Activated CD4-positive, alpha-beta T cell treated with anti-CD3 and anti-CD28 coated beads, Interleukin-2, amount 10 ng/mL, durations not matched to agents 24 days and 14 days (primary cell): ENCODE measurements around the gene ADCY5. TPM values are rescaled to one million over a fixed set of nuclear protein-coding genes. Genes with fewer than 3 reads are reported as not detected.

ENCODE experiments used
- DNase-seq: peaks from one replicate; pipeline ENCODE4 v3.0.0; 2022
- H3K27ac Mint-ChIP-seq: one replicate; pipeline ENCODE4 v1.8.0; 2022; ENCODE audit warnings: mild to moderate bottlenecking, mixed read lengths
- H3K27me3 Mint-ChIP-seq: one replicate; pipeline ENCODE4 v1.8.0; 2022; ENCODE audit warnings: mixed read lengths
- H3K36me3 Mint-ChIP-seq: one replicate; pipeline ENCODE4 v1.8.0; 2022; ENCODE audit warnings: low read depth, mild to moderate bottlenecking, mixed read lengths
- H3K4me1 Mint-ChIP-seq: one replicate; pipeline ENCODE4 v1.8.0; 2021; ENCODE audit warnings: mixed read lengths
- H3K4me3 Mint-ChIP-seq: one replicate; pipeline ENCODE4 v1.8.0; 2022; ENCODE audit warnings: mild to moderate bottlenecking, moderate library complexity, mixed read lengths
- H3K9me3 Mint-ChIP-seq: one replicate; pipeline ENCODE4 v1.8.0; 2021; ENCODE audit warnings: mixed read lengths
- intact Hi-C: fragments of 100-400 bp; cut with micrococcal nuclease; formaldehyde crosslinking; loops from one replicate; pipeline ENCODE4 v1.15.1; 2023
- total RNA-seq: library from RNA; stranded (reverse); gene quantifications from 2 replicates; pipeline ENCODE4 v1.2.3, GENCODE V29; 2022

Gene ADCY5
- total RNA-seq, 1 donor from 2014 or later: not detected

DNA sequence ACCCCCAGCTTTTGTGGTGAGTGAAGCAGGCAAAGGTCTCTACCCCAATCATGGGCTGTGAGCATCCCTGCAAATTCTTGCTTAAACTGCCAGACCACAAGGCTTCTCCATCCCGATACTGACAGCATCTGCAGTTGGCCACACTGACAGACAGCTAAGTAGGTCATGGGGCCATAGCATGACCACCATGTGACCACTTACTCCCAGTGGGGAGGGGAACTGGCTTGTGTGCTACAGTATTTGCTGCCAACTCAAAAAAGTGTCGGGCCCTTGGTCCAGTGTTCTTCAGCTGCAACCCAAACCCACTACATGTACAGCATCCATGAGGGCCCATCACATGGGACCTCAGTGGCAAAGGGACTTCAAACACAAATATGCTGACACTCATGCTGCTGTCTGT is 143.7 kb downstream of the ADCY5 start:
- no peaks in the 10 kb centered on the region for H3K4me1 Mint-ChIP-seq
- H3K4me3 Mint-ChIP-seq: no peak overlapping the region
- H3K9me3 Mint-ChIP-seq: no peaks in the 10 kb centered on the region
- H3K36me3 Mint-ChIP-seq: no peaks in the 10 kb centered on the region
- DNase-seq: no peak
- intact Hi-C loops: no loop called here
- no peak overlapping the region for H3K27ac Mint-ChIP-seq
- H3K27me3 Mint-ChIP-seq: no peaks in the 10 kb centered on the region

GRCh38 chr3:123303976-123304560 is 144.8 kb downstream of the ADCY5 start:
- Mint-ChIP-seq H3K27me3 (no peaks in the 10 kb centered on the region), H3K36me3 (no peaks in the 10 kb centered on the region), H3K27ac (no peak overlapping the region), H3K4me1 (no peaks in the 10 kb centered on the region), H3K4me3 (no peak overlapping the region), H3K9me3 (no peaks in the 10 kb centered on the region)
- no peak for DNase-seq
- intact Hi-C loops: no loop called here

DNA sequence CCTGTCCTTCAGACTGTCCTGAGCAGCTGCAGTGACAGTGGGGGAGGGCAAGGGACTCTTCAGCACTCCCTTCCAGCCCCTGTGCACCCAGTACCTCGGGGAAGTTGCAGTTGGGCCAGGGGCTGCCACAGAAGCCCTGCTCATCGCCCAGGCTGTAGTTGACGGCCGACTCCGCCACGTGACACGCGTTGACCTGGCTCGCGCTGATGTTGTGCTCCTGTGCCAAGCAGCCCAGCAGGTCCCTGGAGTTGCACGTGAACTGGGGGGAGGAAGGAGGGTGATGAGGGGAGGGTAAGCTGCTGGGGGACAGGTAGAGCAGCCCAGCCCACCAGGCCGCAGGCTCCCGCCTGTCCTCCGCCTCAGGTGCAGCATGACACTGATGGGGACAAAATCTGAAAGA is 145.9 kb downstream of the ADCY5 start:
- no peak for DNase-seq
- H3K36me3 Mint-ChIP-seq: no peaks in the 10 kb centered on the region
- H3K27me3 Mint-ChIP-seq: no peaks in the 10 kb centered on the region
- no peaks in the 10 kb centered on the region for H3K4me1 Mint-ChIP-seq
- intact Hi-C loops: no loop called here
- H3K4me3 Mint-ChIP-seq: no peak overlapping the region
- no peak overlapping the region for H3K27ac Mint-ChIP-seq
- H3K9me3 Mint-ChIP-seq: no peaks in the 10 kb centered on the region

DNA sequence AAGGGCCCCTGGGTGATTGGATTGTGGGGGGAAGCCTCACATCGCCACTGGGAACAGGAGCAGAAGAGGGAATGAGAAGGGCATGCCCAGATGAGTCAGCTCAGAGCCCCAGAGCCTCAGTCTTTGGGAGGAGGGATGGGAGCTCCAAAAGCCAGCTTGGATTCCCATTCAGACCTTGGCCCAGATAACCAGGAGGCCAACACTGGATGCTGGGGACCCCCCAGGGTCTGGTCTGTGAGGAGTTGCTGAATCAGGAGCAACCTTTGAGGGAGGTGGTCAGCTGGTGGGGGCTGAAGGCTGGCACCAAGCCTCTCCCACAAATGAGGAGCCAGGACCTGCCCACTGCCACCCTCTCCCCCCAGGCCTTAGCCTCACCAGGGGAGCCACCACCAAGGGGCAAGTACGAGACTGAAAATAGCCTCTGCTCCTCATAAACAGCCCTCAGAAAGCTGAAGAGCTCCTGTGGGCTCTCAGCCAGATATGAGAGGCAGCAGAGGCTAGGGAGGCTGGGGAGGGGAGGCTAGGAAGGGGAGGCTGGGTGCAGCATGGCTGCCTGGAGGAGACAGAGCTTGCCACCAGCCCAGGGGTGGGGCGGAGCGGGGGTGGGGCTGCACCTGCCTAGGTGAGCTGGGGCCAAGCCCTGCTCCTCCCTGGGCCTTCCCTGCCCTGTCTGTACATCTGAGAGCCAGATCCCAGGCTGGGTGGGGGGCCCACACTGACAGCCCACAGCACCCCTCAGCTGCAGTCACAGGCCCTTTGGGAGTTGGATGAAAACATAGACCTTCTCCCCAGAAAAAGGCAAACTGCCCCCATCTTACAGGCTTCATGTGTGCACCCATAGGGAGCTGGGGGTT is 147.3 kb downstream of the ADCY5 start:
- H3K27me3 Mint-ChIP-seq: no peaks in the 10 kb centered on the region
- intact Hi-C loops: no loop called here
- H3K27ac Mint-ChIP-seq: no peak overlapping the region
- no peaks in the 10 kb centered on the region for H3K36me3 Mint-ChIP-seq
- no peaks in the 10 kb centered on the region for H3K4me1 Mint-ChIP-seq
- no peak overlapping the region for H3K4me3 Mint-ChIP-seq
- no peaks in the 10 kb centered on the region for H3K9me3 Mint-ChIP-seq
- no peak for DNase-seq

DNA sequence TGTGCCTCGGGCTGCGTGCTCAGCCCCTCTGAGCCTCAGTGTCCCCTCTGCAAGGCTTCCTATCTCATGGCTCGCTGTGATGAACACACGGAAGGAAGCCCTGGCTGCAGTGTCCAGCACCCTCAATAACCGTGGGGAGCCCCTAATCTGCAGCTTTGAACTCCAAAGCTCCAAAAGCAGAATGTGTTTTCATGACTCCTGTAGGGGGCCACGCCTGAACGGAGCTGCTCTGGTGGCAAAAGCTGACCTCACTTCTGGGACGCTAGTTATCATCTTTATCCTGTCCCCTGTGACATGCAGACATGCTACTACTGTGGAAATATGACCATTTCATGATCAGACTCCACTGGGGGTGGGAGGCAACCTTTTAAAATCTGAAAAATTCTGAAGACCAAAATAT is 148.3 kb downstream of the ADCY5 start:
- Mint-ChIP-seq H3K9me3 (no peaks in the 10 kb centered on the region), H3K4me1 (no peaks in the 10 kb centered on the region), H3K4me3 (no peak overlapping the region), H3K36me3 (no peaks in the 10 kb centered on the region), H3K27me3 (no peaks in the 10 kb centered on the region), H3K27ac (no peak overlapping the region)
- intact Hi-C loops: no loop called here
- no peak for DNase-seq

GRCh38 chr3:123300056-123300455 is 148.8 kb downstream of the ADCY5 start:
- Mint-ChIP-seq H3K4me3 (no peak overlapping the region), H3K9me3 (no peaks in the 10 kb centered on the region), H3K4me1 (no peaks in the 10 kb centered on the region), H3K27me3 (no peaks in the 10 kb centered on the region), H3K27ac (no peak overlapping the region), H3K36me3 (no peaks in the 10 kb centered on the region)
- no peak for DNase-seq
- intact Hi-C loops: no loop called here

- intact Hi-C loops: no loop called here
- Mint-ChIP-seq H3K36me3 (no peaks in the 10 kb centered on the region), H3K27me3 (no peaks in the 10 kb centered on the region), H3K4me1 (no peaks in the 10 kb centered on the region), H3K4me3 (no peak overlapping the region), H3K9me3 (no peaks in the 10 kb centered on the region), H3K27ac (no peak overlapping the region)
- no peak for DNase-seq
These were observed 149.3 kb downstream of the ADCY5 start for GRCh38 chr3:123299581-123299980.

- H3K36me3 Mint-ChIP-seq: no peaks in the 10 kb centered on the region
- H3K27me3 Mint-ChIP-seq: no peaks in the 10 kb centered on the region
- no peak overlapping the region for H3K27ac Mint-ChIP-seq
- no peaks in the 10 kb centered on the region for H3K9me3 Mint-ChIP-seq
- no peaks in the 10 kb centered on the region for H3K4me1 Mint-ChIP-seq
- H3K4me3 Mint-ChIP-seq: no peak overlapping the region
- DNase-seq: no peak
- intact Hi-C loops: no loop called here
These were observed 150.0 kb downstream of the ADCY5 start for GRCh38 chr3:123298903-123299302.

- Mint-ChIP-seq H3K9me3 (no peaks in the 10 kb centered on the region), H3K4me1 (no peaks in the 10 kb centered on the region), H3K27me3 (no peaks in the 10 kb centered on the region), H3K27ac (no peak overlapping the region), H3K36me3 (no peaks in the 10 kb centered on the region), H3K4me3 (no peak overlapping the region)
- no peak for DNase-seq
- intact Hi-C loops: no loop called here
These were observed 151.3 kb downstream of the ADCY5 start for GRCh38 chr3:123297627-123297899.

GRCh38 chr3:123296836-123297626 is 151.9 kb downstream of the ADCY5 start:
- DNase-seq: no peak
- intact Hi-C loops: no loop called here
- Mint-ChIP-seq H3K4me1 (no peaks in the 10 kb centered on the region), H3K4me3 (no peak overlapping the region), H3K27ac (no peak overlapping the region), H3K36me3 (no peaks in the 10 kb centered on the region), H3K9me3 (no peaks in the 10 kb centered on the region), H3K27me3 (no peaks in the 10 kb centered on the region)

GRCh38 chr3:123296261-123296660 is 152.6 kb downstream of the ADCY5 start:
- Mint-ChIP-seq H3K36me3 (no peaks in the 10 kb centered on the region), H3K27ac (no peak overlapping the region)
- intact Hi-C loops: no loop called here

DNA sequence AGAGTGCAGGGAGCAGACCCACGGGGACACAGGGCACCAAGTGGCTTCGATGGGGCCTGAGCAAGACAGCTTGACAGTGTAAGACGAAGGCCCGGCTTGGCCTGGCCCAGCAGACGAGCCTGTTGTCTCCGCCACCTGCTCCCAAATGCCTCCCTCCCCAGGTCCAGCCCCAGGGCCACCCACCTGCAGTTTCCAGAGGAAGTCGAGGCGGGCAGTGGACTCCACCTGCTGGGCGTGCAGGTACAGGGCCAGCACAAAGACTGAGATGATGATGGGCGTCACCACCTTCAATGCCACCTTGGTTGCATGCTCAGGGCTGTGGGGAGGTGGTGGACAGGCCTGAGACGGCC is 153.0 kb downstream of the ADCY5 start:
- intact Hi-C loops: no loop called here
- Mint-ChIP-seq H3K27ac (no peak overlapping the region), H3K4me1 (no peaks in the 10 kb centered on the region), H3K9me3 (no peaks in the 10 kb centered on the region), H3K27me3 (no peaks in the 10 kb centered on the region), H3K4me3 (no peak overlapping the region), H3K36me3 (no peaks in the 10 kb centered on the region)
- no peak for DNase-seq

More at GRCh38 chr3:123296261-123296660, 152.6 kb downstream of the ADCY5 start:
- Mint-ChIP-seq H3K4me1 (no peaks in the 10 kb centered on the region), H3K4me3 (no peak overlapping the region), H3K9me3 (no peaks in the 10 kb centered on the region), H3K27me3 (no peaks in the 10 kb centered on the region)
- DNase-seq: no peak

- no peaks in the 10 kb centered on the region for H3K36me3 Mint-ChIP-seq
- intact Hi-C loops: no loop called here
- H3K27me3 Mint-ChIP-seq: no peaks in the 10 kb centered on the region
- no peak for DNase-seq
- no peaks in the 10 kb centered on the region for H3K9me3 Mint-ChIP-seq
- no peaks in the 10 kb centered on the region for H3K4me1 Mint-ChIP-seq
- H3K27ac Mint-ChIP-seq: no peak overlapping the region
- H3K4me3 Mint-ChIP-seq: no peak overlapping the region
These were observed 153.6 kb downstream of the ADCY5 start for GRCh38 chr3:123295171-123295900.
